Measurements from ENCODE around the gene C16orf74.

Gene C16orf74

GRCh38 chr16:85657996-85658395 lies 92.9 kb downstream of the C16orf74 start:
- DNase-seq (ENCODE audit: low read depth in 2 of 2), result no peak

Data from stimulated activated CD8-positive, alpha-beta memory T cell treated with anti-CD3 and anti-CD28 coated beads, Interleukin-7, amount 100 ng/mL, for 1 hour (primary cell).